Endothelial cell of umbilical vein (primary cell): ENCODE measurements around the gene NPFFR1. TPM values are rescaled to one million over a fixed set of nuclear protein-coding genes. Genes with fewer than 3 reads are reported as not detected.

Experiments
- BruUV-seq: library from RNA; stranded (reverse); fragments of 400-500 nt; replicated peaks from 2 replicates; lab custom pipeline; 2021; lab: Mats Ljungman, UMichigan
- CTCF ChIA-PET: fragments of 300-600, 350-600 bp; sonication (Branson Sonifier 250); formaldehyde crosslinking; loops from one replicate; lab custom pipeline; 2021; ENCODE audit warnings: antibody characterized with exemption, inconsistent platforms; lab: Charles Lee
- POLR2A ChIA-PET: fragments of 300-600, 350-600 bp; sonication (Branson Sonifier 250); formaldehyde crosslinking; loops from one replicate; lab custom pipeline; 2021; ENCODE audit warnings: antibody characterized with exemption, inconsistent platforms; lab: Charles Lee
- DNase-seq: peaks from one replicate; pipeline ENCODE4 v3.0.0-alpha.2; 2011; ENCODE audit warnings: low read depth, low spot score
- FAIRE-seq: peaks from 2 replicates; lab custom pipeline; 2011; peaks lifted over from hg19 to GRCh38; lab: Jason Lieb, UNC
- H2AFZ ChIP-seq: 2 replicates; pipeline ENCODE4 v1.6.0; 2012; ENCODE audit warnings: low read depth, low read length, control low read depth, inconsistent platforms
- H3K27ac ChIP-seq: 2 replicates; pipeline ENCODE4 v1.5.1; 2011; ENCODE audit warnings: low read depth, mild to moderate bottlenecking, control low read depth, low read length, moderate library complexity; ENCODE audit not compliant: insufficient read depth
- H3K27me3 ChIP-seq, 2 experiments: 2 replicates each; pipeline versions ENCODE4 v1.6.0 to v1.6.1; 2011; ENCODE audit warnings: low read length in 2 of 2, mixed read lengths in 1 of 2; ENCODE audit not compliant: control insufficient read depth in 2 of 2, insufficient read depth in 2 of 2
- H3K36me3 ChIP-seq, 2 experiments: 2 replicates in 1 of 2; 3 replicates in 1 of 2; pipeline ENCODE4 v1.5.1; 2011; ENCODE audit warnings: low read length in 2 of 2, mild to moderate bottlenecking in 1 of 2, moderate library complexity in 1 of 2; ENCODE audit not compliant: control insufficient read depth in 2 of 2, insufficient read depth in 2 of 2; ENCODE audit errors: extremely low read depth in 1 of 2
- H3K4me1 ChIP-seq: 3 replicates; pipeline ENCODE4 v1.5.1; 2011; ENCODE audit warnings: mild to moderate bottlenecking, low read length; ENCODE audit not compliant: control insufficient read depth, insufficient read depth; ENCODE audit errors: extremely low read depth
- H3K4me2 ChIP-seq: 2 replicates; pipeline ENCODE4 v1.6.1; 2011; ENCODE audit warnings: low read length, control low read depth, mixed read lengths; ENCODE audit not compliant: insufficient read depth
- H3K4me3 ChIP-seq, 3 experiments: fragments of 200-600 bp in 1 of 3; sonication (generic), shearing (Covaris generic) in 1 of 3; replicated peaks in 1 of 3; 2 replicates each; pipeline ENCODE4 v1.5.1; 2011 to 2016; ENCODE audit warnings: control low read depth in 3 of 3, low read length in 3 of 3, mild to moderate bottlenecking in 2 of 3, inconsistent platforms in 1 of 3, low read depth in 1 of 3, moderate library complexity in 1 of 3; ENCODE audit not compliant: insufficient read depth in 1 of 3
- H3K79me2 ChIP-seq: 2 replicates; pipeline ENCODE4 v1.6.0; 2012; ENCODE audit warnings: low read length, inconsistent platforms; ENCODE audit not compliant: control insufficient read depth, insufficient read depth
- H3K9ac ChIP-seq: replicated peaks from 2 replicates; pipeline ENCODE3; 2011; ENCODE audit warnings: low read length, control low read depth; ENCODE audit not compliant: insufficient read depth; ENCODE audit errors: extremely low read depth
- H3K9me1 ChIP-seq: replicated peaks from 3 replicates; pipeline ENCODE4 v1.6.0; 2011; ENCODE audit warnings: mild to moderate bottlenecking, low read length; ENCODE audit not compliant: control insufficient read depth, insufficient read depth; ENCODE audit errors: extremely low read depth
- H3K9me3 ChIP-seq: replicated peaks from 2 replicates; pipeline ENCODE4 v1.5.1; 2012; ENCODE audit warnings: low read length, inconsistent platforms; ENCODE audit not compliant: control insufficient read depth, insufficient read depth
- H4K20me1 ChIP-seq: replicated peaks from 2 replicates; pipeline ENCODE3; 2011; ENCODE audit warnings: mild to moderate bottlenecking, low read length; ENCODE audit not compliant: control insufficient read depth, insufficient read depth; ENCODE audit errors: extremely low read depth
- CTCF ChIP-seq, 2 donors: IDR thresholded peaks; 1 replicate in 1 of 2; 2 replicates in 1 of 2; pipeline ENCODE4 v1.5.1; 2011; ENCODE audit warnings: low read length in 2 of 2, mild to moderate bottlenecking in 2 of 2, moderate library complexity in 2 of 2, control low read depth in 1 of 2, inconsistent platforms in 1 of 2, low read depth in 1 of 2; ENCODE audit not compliant: insufficient read depth in 1 of 2; ENCODE audit errors: extremely low read depth in 1 of 2
- EZH2 ChIP-seq: IDR thresholded peaks from 2 replicates; pipeline ENCODE4 v1.6.1; 2012; ENCODE audit warnings: borderline replicate concordance, low read depth, mild to moderate bottlenecking, moderate library complexity, low read length, inconsistent platforms; ENCODE audit not compliant: severe bottlenecking
- FOS ChIP-seq: IDR thresholded peaks from 2 replicates; pipeline ENCODE4 v1.6.1; 2011; ENCODE audit warnings: mild to moderate bottlenecking, low read length, moderate library complexity, borderline replicate concordance; ENCODE audit not compliant: insufficient read depth
- GATA2 ChIP-seq: IDR thresholded peaks from 2 replicates; pipeline ENCODE4 v1.7.0; 2011; ENCODE audit warnings: low read depth, mild to moderate bottlenecking, moderate library complexity, mixed read lengths, low read length; ENCODE audit not compliant: insufficient read length, insufficient read depth
- JUN ChIP-seq: IDR thresholded peaks from 2 replicates; pipeline ENCODE4 v1.6.1; 2011; ENCODE audit warnings: borderline replicate concordance, low read depth; ENCODE audit not compliant: insufficient read length, insufficient read depth
- MAX ChIP-seq: IDR thresholded peaks from 2 replicates; pipeline ENCODE4 v1.6.1; 2011; ENCODE audit not compliant: insufficient read depth, insufficient read length
- MYC ChIP-seq: IDR thresholded peaks from one replicate; pipeline ENCODE4 v1.6.1; 2011; ENCODE audit warnings: mild to moderate bottlenecking, low read depth, low read length
- POLR2A ChIP-seq: IDR thresholded peaks from 2 replicates; pipeline ENCODE4 v1.6.1; 2012; ENCODE audit warnings: low read depth, mild to moderate bottlenecking, control low read depth, low read length
- POLR2AphosphoS5 ChIP-seq: IDR thresholded peaks from 2 replicates; pipeline ENCODE4 v1.6.1; 2012; ENCODE audit warnings: low read depth, mild to moderate bottlenecking, control low read depth, low read length, moderate library complexity; ENCODE audit not compliant: insufficient read depth
- dilution Hi-C: fragments of 300-500 bp; cut with MboI; formaldehyde crosslinking; loops from one replicate; pipeline ENCODE4 v1.15.0; 2019; ENCODE audit warnings: low sequenced_read_pairs; ENCODE audit not compliant: extremely low pct_ligation_motif_present
- intact Hi-C: fragments of 100-400 bp; cut with micrococcal nuclease; formaldehyde crosslinking; loops from one replicate; pipeline ENCODE4 v1.10.0; 2022
- polyA plus RNA-seq, 4 experiments: library from polyadenylated mRNA; depleted of rRNA in 3 of 4; stranded (reverse) in 3 of 4; unstranded in 1 of 4; fragments of >200 nt; gene quantifications; 2 replicates each; pipeline versions ENCODE4 v1.2.1 to v1.2.3, GENCODE V29; 2011 to 2012; ENCODE audit warnings: missing spikeins in 1 of 4
- total RNA-seq: library from RNA; stranded (reverse); gene quantifications from 2 replicates; pipeline ENCODE4 v1.2.3, GENCODE V29; 2021

NPFFR1 gene
- total and polyA plus RNA-seq, 2 donors (not counting 3 experiments of a cell fraction or from before 2014, with no cell fraction given), result not detected

GRCh38 chr10:70228491-70228890, 55.3 kb downstream of the NPFFR1 start:
- Histone ChIP-seq H3K79me2 (peaks cover 59% of the 10 kb centered on the region), H3K9me1 (no peaks in the 10 kb centered on the region), H3K4me3 (no peak overlapping the region), H4K20me1 (no peaks in the 10 kb centered on the region), H3K9me3 (no peaks in the 10 kb centered on the region), H3K4me1 (peaks cover 7% of the 10 kb centered on the region), H3K36me3 (peaks cover 0 to 5% of the 10 kb centered on the region in 2 experiments), H2AFZ (no peak overlapping the region), H3K27ac (no peak overlapping the region), H3K27me3 (no peaks in the 10 kb centered on the region), H3K9ac (no peak overlapping the region), H3K4me2 (no peak overlapping the region)
- FAIRE-seq (no peak), DNase-seq (no peak)
- dilution Hi-C loops (no loop called here), intact Hi-C loops (no loop called here)
- ChIA-PET CTCF (interaction anchor here (6.6 kb wide), 1 partner anchor 136 kb away, joined by 47 read pairs; no protein-coding TSS in a partner anchor), POLR2A (interaction anchor here (0.6 kb wide), 1 partner anchor 182 kb away, joined by 3 read pairs; no protein-coding TSS in a partner anchor)
- BruUV-seq, result no TSS peak
- no peak for TF ChIP-seq JUN
- TF ChIP-seq MYC, result no peak
- TF ChIP-seq MAX, result no peak
- no peak for TF ChIP-seq EZH2
- TF ChIP-seq POLR2AphosphoS5, result no peak
- TF ChIP-seq GATA2, result no peak
- TF ChIP-seq POLR2A, result no peak
- no peak for TF ChIP-seq CTCF (IDR thresholded peaks at IDR 0.05; ENCODE audit: extremely low read depth in 1 of 2, insufficient read depth in 1 of 2, low read depth in 1 of 2, low read length in 2 of 2)
- TF ChIP-seq FOS, result no peak
